Measurements from ENCODE around the gene EIF2AK2. TPM values are rescaled to one million over a fixed set of nuclear protein-coding genes. Genes with fewer than 3 reads are reported as not detected.

The EIF2AK2 gene
- total RNA-seq, 1 donor from 2014 or later, result 66.7 TPM

GRCh38 chr2:37190290-37190689, 33.5 kb upstream of the EIF2AK2 start:
- H3K27me3 Mint-ChIP-seq (ENCODE audit: low read depth), result peaks cover 9% of the 10 kb centered on the region
- no peak for DNase-seq (ENCODE audit: low spot score in 2 of 2, unreplicated experiment in 2 of 2)
- no peak overlapping the region for H3K27ac Mint-ChIP-seq

GRCh38 chr2:37189452-37190153, 32.8 kb upstream of the EIF2AK2 start:
- Mint-ChIP-seq H3K27me3 (ENCODE audit: low read depth) (peaks cover 9% of the 10 kb centered on the region), H3K27ac (no peak overlapping the region), H3K4me1 (no peaks in the 10 kb centered on the region), H3K4me3 (no peak overlapping the region), H3K36me3 (no peaks in the 10 kb centered on the region), H3K9me3 (no peaks in the 10 kb centered on the region)
- DNase-seq (ENCODE audit: low spot score in 2 of 2, unreplicated experiment in 2 of 2), result no peak
- no peak for TF ChIP-seq CTCF (IDR thresholded peaks at IDR 0.05; ENCODE audit: unreplicated experiment)

More at GRCh38 chr2:37190290-37190689, 33.5 kb upstream of the EIF2AK2 start:
- Mint-ChIP-seq H3K36me3 (no peaks in the 10 kb centered on the region), H3K4me1 (no peaks in the 10 kb centered on the region), H3K9me3 (no peaks in the 10 kb centered on the region), H3K4me3 (no peak overlapping the region)
- no peak for TF ChIP-seq CTCF (IDR thresholded peaks at IDR 0.05; ENCODE audit: unreplicated experiment)

- TF ChIP-seq CTCF (IDR thresholded peaks at IDR 0.05; ENCODE audit: unreplicated experiment), result no peak
- Mint-ChIP-seq H3K36me3 (no peaks in the 10 kb centered on the region), H3K27ac (no peak within 1 kb of the TSS), H3K4me1 (no peaks in the 10 kb centered on the region), H3K27me3 (ENCODE audit: low read depth) (peaks cover 9% of the 10 kb centered on the region), H3K9me3 (no peaks in the 10 kb centered on the region), H3K4me3 (no peak within 1 kb of the TSS)
- no peak for DNase-seq (ENCODE audit: low spot score in 2 of 2, unreplicated experiment in 2 of 2)
Measured at GRCh38 chr2:37188570-37188969, 31.8 kb upstream of the EIF2AK2 start, which contains the start of gene SULT6B1. TSS of gene SULT6B1 (minus strand) at chr2:37188670. CDS start at chr2:37188640, 30 bp downstream.

GRCh38 chr2:37181726-37182684, 25.2 kb upstream of the EIF2AK2 start:
- no peak overlapping the region for H3K27ac Mint-ChIP-seq
- no peak overlapping the region for H3K4me3 Mint-ChIP-seq
- no peaks in the 10 kb centered on the region for H3K9me3 Mint-ChIP-seq
- TF ChIP-seq CTCF (IDR thresholded peaks at IDR 0.05; ENCODE audit: unreplicated experiment), result no peak
- H3K36me3 Mint-ChIP-seq, result no peaks in the 10 kb centered on the region
- H3K4me1 Mint-ChIP-seq, result peaks cover 4% of the 10 kb centered on the region
- H3K27me3 Mint-ChIP-seq (ENCODE audit: low read depth), result peaks cover 7% of the 10 kb centered on the region
- no peak for DNase-seq (ENCODE audit: low spot score in 2 of 2, unreplicated experiment in 2 of 2)

GRCh38 chr2:37180640-37181039, 23.9 kb upstream of the EIF2AK2 start:
- no peak for DNase-seq (ENCODE audit: low spot score in 2 of 2, unreplicated experiment in 2 of 2)
- Mint-ChIP-seq H3K9me3 (no peaks in the 10 kb centered on the region), H3K4me3 (no peak overlapping the region), H3K27ac (no peak overlapping the region), H3K4me1 (peaks cover 4% of the 10 kb centered on the region), H3K36me3 (no peaks in the 10 kb centered on the region), H3K27me3 (ENCODE audit: low read depth) (no peaks in the 10 kb centered on the region)
- TF ChIP-seq CTCF (IDR thresholded peaks at IDR 0.05; ENCODE audit: unreplicated experiment), result no peak

Data from mesothelial cell of epicardium (in vitro differentiated cells).